ENCODE results near the gene EVA1B.

Gene EVA1B

GRCh38 chr1:36304970-36305914, 18.2 kb downstream of the EVA1B start:
- Histone ChIP-seq H3K36me3 (ENCODE audit: control insufficient read depth in 5 of 5, insufficient read depth in 5 of 5, low read length in 5 of 5) (peaks cover 9 to 47% (median 40%) of the 10 kb centered on the region in 5 donors), H3K9me3 (ENCODE audit: control insufficient read depth in 5 of 5, low read length in 5 of 5) (no peaks in the 10 kb centered on the region), H3K9ac (ENCODE audit: low read length in 5 of 5) (no peak overlapping the region), H3K4me3 (ENCODE audit: low read depth in 1 of 5, low read length in 5 of 5) (no peak overlapping the region), H3K27me3 (ENCODE audit: control insufficient read depth in 5 of 5, insufficient read depth in 4 of 5, low read length in 5 of 5) (no peaks in the 10 kb centered on the region), H3K27ac (ENCODE audit: low read depth, low read length) (peak overlapping the region; percentile 40), H3K4me1 (ENCODE audit: control insufficient read depth in 5 of 5, insufficient read depth in 5 of 5, low read length in 5 of 5) (peaks cover 2 to 36% (median 20%) of the 10 kb centered on the region in 5 donors)

DNA sequence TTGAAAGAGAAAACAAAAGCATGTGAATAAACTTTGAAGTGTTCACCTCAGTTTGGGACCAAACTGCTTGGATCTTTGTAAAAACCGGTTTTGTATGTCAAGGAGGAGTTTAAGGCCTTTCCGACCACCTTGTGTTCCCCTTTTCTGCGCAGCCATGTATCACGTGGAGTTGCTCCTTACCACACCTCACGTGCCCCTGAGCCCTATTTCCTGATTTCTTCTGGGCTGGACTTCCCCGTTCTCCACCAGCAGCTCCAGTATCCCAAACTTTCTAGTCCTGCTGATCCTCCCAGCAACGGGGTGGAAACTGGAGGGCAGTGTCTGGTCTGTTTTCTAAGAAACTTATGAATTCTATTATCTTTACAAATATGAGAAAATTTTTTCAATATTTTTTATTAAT, 18.9 kb downstream of the EVA1B start:
- Histone ChIP-seq H3K27me3 (ENCODE audit: control insufficient read depth in 5 of 5, insufficient read depth in 4 of 5, low read length in 5 of 5) (no peaks in the 10 kb centered on the region), H3K9me3 (ENCODE audit: control insufficient read depth in 5 of 5, low read length in 5 of 5) (no peaks in the 10 kb centered on the region), H3K36me3 (ENCODE audit: control insufficient read depth in 5 of 5, insufficient read depth in 5 of 5, low read length in 5 of 5) (peaks cover 9 to 50% (median 43%) of the 10 kb centered on the region in 5 donors), H3K4me3 (ENCODE audit: low read depth in 1 of 5, low read length in 5 of 5) (no peak overlapping the region), H3K27ac (ENCODE audit: low read depth, low read length) (no peak overlapping the region), H3K9ac (ENCODE audit: low read length in 5 of 5) (no peak overlapping the region), H3K4me1 (ENCODE audit: control insufficient read depth in 5 of 5, insufficient read depth in 5 of 5, low read length in 5 of 5) (peaks cover 8 to 43% (median 23%) of the 10 kb centered on the region in 5 donors)

- peaks cover 9 to 55% (median 45%) of the 10 kb centered on the region in 5 donors for H3K36me3 ChIP-seq (ENCODE audit: control insufficient read depth in 5 of 5, insufficient read depth in 5 of 5, low read length in 5 of 5)
Observed at GRCh38 chr1:36303650-36304360, 19.6 kb downstream of the EVA1B start.

GRCh38 chr1:36303244-36303643, 20.2 kb downstream of the EVA1B start:
- Histone ChIP-seq H3K36me3 (ENCODE audit: control insufficient read depth in 5 of 5, insufficient read depth in 5 of 5, low read length in 5 of 5) (peaks cover 9 to 61% (median 50%) of the 10 kb centered on the region in 5 donors), H3K9me3 (ENCODE audit: control insufficient read depth in 5 of 5, low read length in 5 of 5) (no peaks in the 10 kb centered on the region), H3K4me1 (ENCODE audit: control insufficient read depth in 5 of 5, insufficient read depth in 5 of 5, low read length in 5 of 5) (peaks cover 8 to 45% (median 23%) of the 10 kb centered on the region in 5 donors), H3K9ac (ENCODE audit: low read length in 5 of 5) (no peak overlapping the region), H3K27ac (ENCODE audit: low read depth, low read length) (no peak overlapping the region), H3K4me3 (ENCODE audit: low read depth in 1 of 5, low read length in 5 of 5) (no peak overlapping the region), H3K27me3 (ENCODE audit: control insufficient read depth in 5 of 5, insufficient read depth in 4 of 5, low read length in 5 of 5) (no peaks in the 10 kb centered on the region)

More at GRCh38 chr1:36303650-36304360, 19.6 kb downstream of the EVA1B start:
- Histone ChIP-seq H3K9me3 (ENCODE audit: control insufficient read depth in 5 of 5, low read length in 5 of 5) (no peaks in the 10 kb centered on the region), H3K27me3 (ENCODE audit: control insufficient read depth in 5 of 5, insufficient read depth in 4 of 5, low read length in 5 of 5) (no peaks in the 10 kb centered on the region), H3K4me1 (ENCODE audit: control insufficient read depth in 5 of 5, insufficient read depth in 5 of 5, low read length in 5 of 5) (peaks cover 8 to 45% (median 23%) of the 10 kb centered on the region in 5 donors), H3K27ac (ENCODE audit: low read depth, low read length) (no peak overlapping the region), H3K9ac (ENCODE audit: low read length in 5 of 5) (no peak overlapping the region), H3K4me3 (ENCODE audit: low read depth in 1 of 5, low read length in 5 of 5) (no peak overlapping the region)

- peak overlapping the region in 3 of 5 donors; percentile 19 to 38 (median 25) for H3K9ac ChIP-seq (ENCODE audit: low read length in 5 of 5)
- no peak overlapping the region for H3K4me3 ChIP-seq (ENCODE audit: low read depth in 1 of 5, low read length in 5 of 5)
- peak overlapping the region; percentile 92 for H3K27ac ChIP-seq (ENCODE audit: low read depth, low read length)
- no peaks in the 10 kb centered on the region for H3K27me3 ChIP-seq (ENCODE audit: control insufficient read depth in 5 of 5, insufficient read depth in 4 of 5, low read length in 5 of 5)
- H3K9me3 ChIP-seq (ENCODE audit: control insufficient read depth in 5 of 5, low read length in 5 of 5): no peaks in the 10 kb centered on the region
- H3K4me1 ChIP-seq (ENCODE audit: control insufficient read depth in 5 of 5, insufficient read depth in 5 of 5, low read length in 5 of 5): peaks cover 6 to 33% (median 14%) of the 10 kb centered on the region in 5 donors
- H3K36me3 ChIP-seq (ENCODE audit: control insufficient read depth in 5 of 5, insufficient read depth in 5 of 5, low read length in 5 of 5): peaks cover 19 to 78% (median 66%) of the 10 kb centered on the region in 5 donors
Observed at GRCh38 chr1:36301220-36301619, 22.2 kb downstream of the EVA1B start.

DNA sequence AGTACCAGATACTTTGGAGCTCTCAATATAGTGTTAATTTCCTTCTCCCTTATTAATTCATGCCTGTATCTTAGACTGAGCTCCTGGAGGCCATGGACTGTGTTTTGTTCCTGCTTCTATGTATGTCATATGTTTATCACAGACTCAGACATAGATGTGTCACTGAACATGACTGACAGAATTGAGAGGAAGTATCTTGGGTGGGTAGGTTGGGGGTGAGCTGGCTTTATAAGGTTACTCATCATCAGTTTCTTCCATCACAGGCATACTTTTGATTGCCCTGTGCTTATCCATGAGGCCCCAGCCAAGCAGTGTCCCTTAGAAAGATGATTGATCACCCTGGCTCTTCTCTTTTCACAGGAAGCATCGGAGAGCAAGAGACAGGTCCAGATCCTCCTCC, 22.9 kb downstream of the EVA1B start:
- Histone ChIP-seq H3K27me3 (ENCODE audit: control insufficient read depth in 5 of 5, insufficient read depth in 4 of 5, low read length in 5 of 5) (no peaks in the 10 kb centered on the region), H3K4me1 (ENCODE audit: control insufficient read depth in 5 of 5, insufficient read depth in 5 of 5, low read length in 5 of 5) (peaks cover 6 to 26% (median 10%) of the 10 kb centered on the region in 5 donors), H3K9me3 (ENCODE audit: control insufficient read depth in 5 of 5, low read length in 5 of 5) (no peaks in the 10 kb centered on the region), H3K27ac (ENCODE audit: low read depth, low read length) (peak overlapping the region; percentile 92), H3K36me3 (ENCODE audit: control insufficient read depth in 5 of 5, insufficient read depth in 5 of 5, low read length in 5 of 5) (peaks cover 20 to 82% (median 70%) of the 10 kb centered on the region in 5 donors), H3K4me3 (ENCODE audit: low read depth in 1 of 5, low read length in 5 of 5) (no peak overlapping the region), H3K9ac (ENCODE audit: low read length in 5 of 5) (peak overlapping the region in 4 of 5 donors; percentile 25 to 35 (median 33))

GRCh38 chr1:36298640-36299039, 24.8 kb downstream of the EVA1B start:
- no peak overlapping the region for H3K4me3 ChIP-seq (ENCODE audit: low read depth in 1 of 5, low read length in 5 of 5)
- peaks cover 34 to 85% (median 69%) of the 10 kb centered on the region in 5 donors for H3K36me3 ChIP-seq (ENCODE audit: control insufficient read depth in 5 of 5, insufficient read depth in 5 of 5, low read length in 5 of 5)
- no peak overlapping the region for H3K9ac ChIP-seq (ENCODE audit: low read length in 5 of 5)
- H3K27me3 ChIP-seq (ENCODE audit: control insufficient read depth in 5 of 5, insufficient read depth in 4 of 5, low read length in 5 of 5): no peaks in the 10 kb centered on the region
- no peaks in the 10 kb centered on the region for H3K9me3 ChIP-seq (ENCODE audit: control insufficient read depth in 5 of 5, low read length in 5 of 5)
- H3K27ac ChIP-seq (ENCODE audit: low read depth, low read length): no peak overlapping the region
- H3K4me1 ChIP-seq (ENCODE audit: control insufficient read depth in 5 of 5, insufficient read depth in 5 of 5, low read length in 5 of 5): peaks cover 6 to 23% (median 10%) of the 10 kb centered on the region in 5 donors

DNA sequence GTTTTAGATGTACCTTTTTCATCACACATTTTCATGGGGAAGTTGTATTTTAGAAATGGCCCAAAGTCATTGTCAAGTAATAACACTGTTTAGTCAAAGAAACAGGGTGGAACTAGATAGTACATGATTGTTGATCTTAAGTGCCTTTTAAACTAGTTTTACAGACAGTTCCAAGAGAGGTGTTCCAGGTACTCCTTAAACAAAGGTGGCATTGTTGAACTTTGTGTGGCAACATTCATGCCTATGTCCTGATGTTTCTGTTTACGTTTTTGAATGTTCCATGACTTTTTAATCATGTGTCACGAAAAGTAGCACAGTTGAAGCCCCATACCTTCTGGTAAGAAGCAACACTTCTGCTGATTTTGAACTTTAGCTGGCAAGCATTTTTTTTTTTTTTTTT, 26.4 kb downstream of the EVA1B start:
- Histone ChIP-seq H3K27me3 (ENCODE audit: control insufficient read depth in 5 of 5, insufficient read depth in 4 of 5, low read length in 5 of 5) (no peaks in the 10 kb centered on the region), H3K9ac (ENCODE audit: low read length in 5 of 5) (no peak overlapping the region), H3K27ac (ENCODE audit: low read depth, low read length) (no peak overlapping the region), H3K4me1 (ENCODE audit: control insufficient read depth in 5 of 5, insufficient read depth in 5 of 5, low read length in 5 of 5) (peaks cover 6 to 23% (median 10%) of the 10 kb centered on the region in 5 donors), H3K9me3 (ENCODE audit: control insufficient read depth in 5 of 5, low read length in 5 of 5) (no peaks in the 10 kb centered on the region), H3K4me3 (ENCODE audit: low read depth in 1 of 5, low read length in 5 of 5) (no peak overlapping the region), H3K36me3 (ENCODE audit: control insufficient read depth in 5 of 5, insufficient read depth in 5 of 5, low read length in 5 of 5) (peaks cover 39 to 84% (median 65%) of the 10 kb centered on the region in 5 donors)

GRCh38 chr1:36295390-36295789, 28.1 kb downstream of the EVA1B start:
- Histone ChIP-seq H3K9ac (ENCODE audit: low read length in 5 of 5) (no peak overlapping the region), H3K27ac (ENCODE audit: low read depth, low read length) (no peak overlapping the region), H3K4me3 (ENCODE audit: low read depth in 1 of 5, low read length in 5 of 5) (no peak overlapping the region), H3K4me1 (ENCODE audit: control insufficient read depth in 5 of 5, insufficient read depth in 5 of 5, low read length in 5 of 5) (peaks cover 3 to 13% (median 9%) of the 10 kb centered on the region in 5 donors), H3K36me3 (ENCODE audit: control insufficient read depth in 5 of 5, insufficient read depth in 5 of 5, low read length in 5 of 5) (peaks cover 40 to 84% (median 63%) of the 10 kb centered on the region in 5 donors), H3K27me3 (ENCODE audit: control insufficient read depth in 5 of 5, insufficient read depth in 4 of 5, low read length in 5 of 5) (no peaks in the 10 kb centered on the region), H3K9me3 (ENCODE audit: control insufficient read depth in 5 of 5, low read length in 5 of 5) (no peaks in the 10 kb centered on the region)

All from subcutaneous abdominal adipose tissue (tissue), 5 donors.